GM12874 (cell line): ENCODE measurements around the gene TEX14.

Experiments used
- CTCF ChIP-seq: IDR thresholded peaks from 2 replicates; pipeline ENCODE4 v1.5.1; 2011; ENCODE audit warnings: low read depth, mild to moderate bottlenecking, control low read depth, low read length, moderate library complexity; ENCODE audit not compliant: insufficient read depth

Gene TEX14

GRCh38 chr17:58564243-58564642 is 127.6 kb downstream of the TEX14 start:
- TF ChIP-seq CTCF: no peak

- TF ChIP-seq CTCF: no peak
Measured at GRCh38 chr17:58560511-58560910, 131.3 kb downstream of the TEX14 start.

GRCh38 chr17:58557981-58558380 is 133.9 kb downstream of the TEX14 start:
- TF ChIP-seq CTCF: no peak

- no peak for TF ChIP-seq CTCF
Measured at GRCh38 chr17:58556833-58557250, 135.0 kb downstream of the TEX14 start.

GRCh38 chr17:58541249-58541648 is 150.6 kb downstream of the TEX14 start:
- TF ChIP-seq CTCF: peak; percentile 56

- TF ChIP-seq CTCF: no peak
Measured at GRCh38 chr17:58539698-58540097, 152.1 kb downstream of the TEX14 start.

GRCh38 chr17:58538811-58539409 is 152.9 kb downstream of the TEX14 start:
- no peak for TF ChIP-seq CTCF

- TF ChIP-seq CTCF: no peak
Measured at GRCh38 chr17:58537266-58537665, 154.6 kb downstream of the TEX14 start.
